K562 (cell line): ENCODE measurements around the gene MLYCD. TPM values are rescaled to one million over a fixed set of nuclear protein-coding genes. Genes with fewer than 3 reads are reported as not detected.

ENCODE experiments used
- ATAC-seq: fragments of 200-7000 bp; cut with Tn5 transposase; 3 replicates; pipeline ENCODE4 v1.9.1; 2020; ENCODE audit warnings: moderate library complexity
- BruUV-seq: library from RNA; stranded (reverse); fragments of 400-500 nt; replicated peaks from 2 replicates; lab custom pipeline; 2021; lab: Mats Ljungman, UMichigan
- CTCF ChIA-PET: fragments of 300-600 bp; formaldehyde crosslinking; extraction: SDS; loops from one replicate; lab custom pipeline; 2021; ENCODE audit warnings: low intra/inter-chr PET ratio; lab: Yijun Ruan, JAX
- POLR2A ChIA-PET: fragments of 300-600, 350-650 bp; sonication (Branson Sonifier 250); formaldehyde crosslinking; extraction: SDS; loops from one replicate; lab custom pipeline; 2021; ENCODE audit warnings: antibody characterized with exemption, inconsistent platforms; lab: Yijun Ruan, JAX
- DNase-seq, 4 experiments: peaks; one replicate each; pipeline versions ENCODE4 v3.0.0 to v3.0.0-alpha.2; 2011 to 2018; ENCODE audit warnings: low spot score in 3 of 4, mixed read lengths in 3 of 4; ENCODE audit errors: extremely low read depth in 1 of 4
- FAIRE-seq: peaks from 2 replicates; lab custom pipeline; 2011; peaks lifted over from hg19 to GRCh38; lab: Jason Lieb, UNC
- H2AFZ ChIP-seq: 2 replicates; pipeline ENCODE4 v1.6.0; 2011; ENCODE audit warnings: low read depth, low read length, control low read depth, inconsistent platforms
- H3K27ac ChIP-seq: fragments of 200-600 bp; 3 replicates; pipeline ENCODE4 v1.8.0; 2011; ENCODE audit warnings: low read depth, mild to moderate bottlenecking, control low read depth, inconsistent platforms, low read length, moderate library complexity, mixed read lengths; ENCODE audit errors: extremely low read depth
- H3K27me3 ChIP-seq, 2 experiments: fragments of 300-600 bp in 1 of 2; 2 replicates in 1 of 2; 3 replicates in 1 of 2; pipeline versions ENCODE4 v1.6.0 to v1.8.0; 2011; ENCODE audit warnings: inconsistent platforms in 2 of 2, low read length in 2 of 2, mild to moderate bottlenecking in 1 of 2, mixed read lengths in 1 of 2, moderate library complexity in 1 of 2; ENCODE audit not compliant: control insufficient read depth in 2 of 2, insufficient read depth in 2 of 2
- H3K36me3 ChIP-seq: fragments of 300-600 bp; 3 replicates; pipeline ENCODE4 v1.8.0; 2011; ENCODE audit warnings: mild to moderate bottlenecking, low read length, inconsistent platforms; ENCODE audit not compliant: control insufficient read depth, insufficient read depth
- H3K4me1 ChIP-seq, 2 experiments: fragments of 200-600 bp in 1 of 2; replicated peaks in 1 of 2; 2 replicates in 1 of 2; 3 replicates in 1 of 2; pipeline versions ENCODE4 v1.5.1 to v1.8.0; 2011; ENCODE audit warnings: inconsistent platforms in 2 of 2, low read length in 2 of 2, mild to moderate bottlenecking in 1 of 2, mixed read lengths in 1 of 2, moderate library complexity in 1 of 2; ENCODE audit not compliant: control insufficient read depth in 2 of 2, insufficient read depth in 2 of 2
- H3K4me2 ChIP-seq: 2 replicates; pipeline ENCODE4 v1.6.1; 2011; ENCODE audit warnings: low read length, control low read depth, inconsistent platforms, mixed read lengths; ENCODE audit not compliant: insufficient read depth
- H3K4me3 ChIP-seq: fragments of 200-600 bp; sonication (generic), shearing (Covaris generic); 2 replicates; pipeline ENCODE4 v1.5.1; 2016; ENCODE audit warnings: control low read depth, inconsistent platforms
- H3K79me2 ChIP-seq: fragments of 200-600 bp; 3 replicates; pipeline ENCODE4 v1.8.0; 2011; ENCODE audit warnings: low read length, inconsistent platforms; ENCODE audit not compliant: control insufficient read depth, insufficient read depth
- H3K9ac ChIP-seq, 2 experiments: 2 replicates each; pipeline versions ENCODE4 v1.6.0 to v1.6.1; 2011; ENCODE audit warnings: low read depth in 2 of 2, low read length in 2 of 2, control low read depth in 1 of 2, inconsistent platforms in 1 of 2, mild to moderate bottlenecking in 1 of 2, mixed read lengths in 1 of 2; ENCODE audit not compliant: insufficient read depth in 1 of 2
- H3K9me1 ChIP-seq: one replicate; pipeline ENCODE4 v1.6.0; 2011; ENCODE audit warnings: inconsistent platforms, mild to moderate bottlenecking, low read length, moderate library complexity; ENCODE audit not compliant: control insufficient read depth, insufficient read depth
- H3K9me3 ChIP-seq: replicated peaks from 2 replicates; pipeline ENCODE4 v1.5.1; 2011; ENCODE audit warnings: low read depth, low read length, inconsistent platforms; ENCODE audit not compliant: control insufficient read depth, insufficient read depth
- H4K20me1 ChIP-seq: replicated peaks from 2 replicates; pipeline ENCODE4 v1.6.1; 2011; ENCODE audit warnings: low read length, inconsistent platforms, mixed read lengths; ENCODE audit not compliant: control insufficient read depth, insufficient read depth
- ATF7 ChIP-seq: fragments of 450-650 bp; IDR thresholded peaks from 2 replicates; pipeline ENCODE4 v1.7.1; 2014; ENCODE audit warnings: mild to moderate bottlenecking, moderate library complexity
- BRD9 ChIP-seq: fragments of 450-650 bp; IDR thresholded peaks from 2 replicates; pipeline ENCODE4 v1.6.1; 2018; ENCODE audit warnings: low read depth; ENCODE audit not compliant: partially characterized antibody
- BRF1 ChIP-seq: IDR thresholded peaks from 3 replicates; pipeline ENCODE4 v1.6.1; 2011; ENCODE audit warnings: borderline replicate concordance, mild to moderate bottlenecking; ENCODE audit not compliant: insufficient read length; ENCODE audit errors: extremely low read depth
- CBX1 ChIP-seq: sonication (generic); IDR thresholded peaks from 2 replicates; pipeline ENCODE4 v1.6.1; 2016; ENCODE audit warnings: antibody characterized with exemption, low read depth, mild to moderate bottlenecking
- KAT7 ChIP-seq: sonication (generic); formaldehyde crosslinking; IDR thresholded peaks from 2 replicates; pipeline ENCODE4 v1.8.0; 2022; ENCODE audit warnings: missing genetic modification reagents, mild to moderate bottlenecking, borderline replicate concordance
- MCM3 ChIP-seq: fragments of 450-650 bp; IDR thresholded peaks from 2 replicates; pipeline ENCODE4 v1.6.1; 2016
- MIER1 ChIP-seq: fragments of 450-650 bp; IDR thresholded peaks from 2 replicates; pipeline ENCODE4 v1.6.1; 2016; ENCODE audit warnings: antibody characterized with exemption, mild to moderate bottlenecking, low read depth
- SETDB1 ChIP-seq: IDR thresholded peaks from one replicate; pipeline ENCODE4 v1.6.1; 2012; ENCODE audit warnings: low read length, control low read depth, inconsistent platforms
- SMARCA5 ChIP-seq: fragments of 450-650 bp; IDR thresholded peaks from 2 replicates; pipeline ENCODE4 v1.6.1; 2016
- TEAD1 ChIP-seq, 2 experiments: fragments of 450-650 bp in 1 of 2; sonication (generic) in 1 of 2; formaldehyde crosslinking; IDR thresholded peaks; 2 replicates each; pipeline versions ENCODE4 v1.4.0 to v1.8.0; 2020 to 2022; ENCODE audit warnings: mild to moderate bottlenecking in 2 of 2, missing genetic modification reagents in 1 of 2
- THRAP3 ChIP-seq: fragments of 450-650 bp; IDR thresholded peaks from 2 replicates; pipeline ENCODE4 v1.6.1; 2016; ENCODE audit warnings: mild to moderate bottlenecking, inconsistent platforms, borderline replicate concordance
- USF1 ChIP-seq: sonication (generic); formaldehyde crosslinking; IDR thresholded peaks from 2 replicates; pipeline ENCODE4 v1.9.0; 2022; ENCODE audit warnings: mild to moderate bottlenecking, missing genetic modification reagents
- ZHX1 ChIP-seq: fragments of 150-350 bp; conservative IDR thresholded peaks from 2 replicates; pipeline ENCODE4 v1.6.1; 2014; ENCODE audit warnings: low read length
- ZNF316 ChIP-seq: fragments of 450-650 bp; IDR thresholded peaks from 2 replicates; pipeline ENCODE4 v1.6.1; 2016
- WGBS: fragments of 100-300 bp; shearing (Covaris generic); methylation state at CpG from one replicate; pipeline ENCODE4 v1.1.6; 2016; ENCODE audit warnings: low coverage, mixed read lengths; ENCODE audit not compliant: insufficient coverage; ENCODE audit errors: missing lambda C conversion rate; 5-methylcytosine and 5-hydroxymethylcytosine counted together
- in situ Hi-C: fragments of 300-500 bp; cut with MboI; formaldehyde crosslinking; loops from 4 replicates; pipeline ENCODE4 v1.15.0; 2018; ENCODE audit warnings: inconsistent platforms, mixed read lengths
- intact Hi-C: fragments of 100-400 bp; cut with micrococcal nuclease; formaldehyde crosslinking; loops from 2 replicates; pipeline ENCODE4 v1.14.2; 2022
- polyA plus RNA-seq, 8 experiments: library from polyadenylated mRNA; depleted of rRNA in 4 of 8; stranded (reverse) in 5 of 8; unstranded in 3 of 8; fragments of >200 nt; fragmentation: Nextera tagmentation in 2 of 8; fragmentation: Illumina TruSeq in 1 of 8; extraction: Ambion mirVana in 2 of 8; extraction: Trizol in 1 of 8; gene quantifications; 2 replicates each; pipeline versions ENCODE4 v1.2.1 to v1.2.3, GENCODE V29; 2011 to 2014; ENCODE audit warnings: inconsistent platforms in 1 of 8, missing spikeins in 1 of 8
- total RNA-seq, 7 experiments: library from RNA; depleted of rRNA in 6 of 7; stranded (reverse); fragments of >200 nt in 6 of 7; fragmentation: Illumina TruSeq in 2 of 7; extraction: Trizol in 2 of 7; gene quantifications; 2 replicates each; pipeline versions ENCODE4 v1.2.1 to v1.2.3, GENCODE V29; 2011 to 2021; ENCODE audit warnings: low replicate concordance in 1 of 7

The MLYCD gene
- total and polyA plus RNA-seq, 9 of the 15 experiments (the other 6 are each of a cell fraction or from before 2014, with no cell fraction given) = 0.15 to 2.0 (median 1.0) TPM

- no peak overlapping the region for H3K4me3 ChIP-seq
- H3K27ac ChIP-seq = no peak overlapping the region
- no TSS peak for BruUV-seq
- 20% methylated on average over 15 of the region's 15 CpGs for WGBS
- H3K36me3 ChIP-seq = no peaks in the 10 kb centered on the region
- peaks cover 4% of the 10 kb centered on the region; the same call in 1 of the 2 replicates for H3K9me3 ChIP-seq
- no peak overlapping the region for H2AFZ ChIP-seq
- no peak overlapping the region for H3K9ac ChIP-seq
- TF ChIP-seq MIER1 = no peak
- TF ChIP-seq ZNF316 = no peak
- TF ChIP-seq MCM3 = no peak
- TF ChIP-seq SMARCA5 = no peak
- TF ChIP-seq BRF1 = no peak
- no peak for TF ChIP-seq ZHX1
- TF ChIP-seq KAT7 (CRISPR knock-in tag) = no peak
- no peak for TF ChIP-seq SETDB1
- no peak for TF ChIP-seq THRAP3
- no peak for TF ChIP-seq USF1 (CRISPR knock-in tag)
- no peak for TF ChIP-seq ATF7
- TF ChIP-seq BRD9 = no peak
- TF ChIP-seq CBX1 = no peak
- no peak for TF ChIP-seq TEAD1 (CRISPR knock-in tag; IDR thresholded peaks at IDR 0.05)
- no peak for DNase-seq
- FAIRE-seq = no peak
- H3K9me1 ChIP-seq = no peaks in the 10 kb centered on the region
- intact Hi-C loops (no loop called here), in situ Hi-C loops (loop anchor here (10.0 kb wide), 1 partner anchor 69 kb away; the partner anchor contains the start of gene SLC38A8)
- H3K4me2 ChIP-seq = no peak overlapping the region
- H4K20me1 ChIP-seq = 0 out of 2 replicates have a peak, but pooled peaks cover 14% of the 10 kb centered on the region
- POLR2A ChIA-PET = interaction anchor here (0.6 to 1.1 kb wide), 4 partner anchors 67 to 1372 kb away, joined by 3 to 5 read pairs (median 3); partner anchors contain the start of gene SLC38A8
- CTCF ChIA-PET = no interaction called here
- ATAC-seq = no peak
- peaks cover 0 to 7% of the 10 kb centered on the region in 2 experiments; a peak in 2 of 5 replicates for H3K4me1 ChIP-seq
- peaks cover 30 to 84% of the 10 kb centered on the region in 2 experiments; a peak in 4 of 5 replicates for H3K27me3 ChIP-seq
- no peaks in the 10 kb centered on the region for H3K79me2 ChIP-seq
These were observed 76.8 kb downstream of the MLYCD start for GRCh38 chr16:83975590-83976260.
